ENCODE results near the gene C1QL1.

C1QL1 gene

GRCh38 chr17:44922136-44922535, 46.0 kb downstream of the C1QL1 start:
- no peak overlapping the region for H3K27ac ChIP-seq
- TF ChIP-seq ZFX (IDR thresholded peaks at IDR 0.05), result no peak
- TF ChIP-seq CTCF (conservative IDR thresholded peaks at IDR 0.05), result no peak

- H3K27ac ChIP-seq, result no peak overlapping the region
- no peak for TF ChIP-seq ZFX (IDR thresholded peaks at IDR 0.05)
- no peak for TF ChIP-seq CTCF (conservative IDR thresholded peaks at IDR 0.05)
These were observed 46.8 kb downstream of the C1QL1 start for GRCh38 chr17:44921122-44921882.

- no peak overlapping the region for H3K27ac ChIP-seq
- TF ChIP-seq CTCF (conservative IDR thresholded peaks at IDR 0.05) (no peak), ZFX (IDR thresholded peaks at IDR 0.05) (no peak)
These were observed 47.5 kb downstream of the C1QL1 start for GRCh38 chr17:44920565-44920940.

- TF ChIP-seq ZFX (IDR thresholded peaks at IDR 0.05) (no peak), CTCF (conservative IDR thresholded peaks at IDR 0.05) (peak; percentile 92)
- H3K27ac ChIP-seq, result no peak overlapping the region
These were observed 48.1 kb downstream of the C1QL1 start for GRCh38 chr17:44919885-44920564.

GRCh38 chr17:44919411-44919810, 48.7 kb downstream of the C1QL1 start:
- TF ChIP-seq CTCF (conservative IDR thresholded peaks at IDR 0.05), result no peak
- no peak for TF ChIP-seq ZFX (IDR thresholded peaks at IDR 0.05)
- no peak overlapping the region for H3K27ac ChIP-seq

- no peak overlapping the region for H3K27ac ChIP-seq
- no peak for TF ChIP-seq CTCF (conservative IDR thresholded peaks at IDR 0.05)
- no peak for TF ChIP-seq ZFX (IDR thresholded peaks at IDR 0.05)
These were observed 50.1 kb downstream of the C1QL1 start for GRCh38 chr17:44918006-44918405.

GRCh38 chr17:44917456-44917855, 50.6 kb downstream of the C1QL1 start:
- no peak overlapping the region for H3K27ac ChIP-seq
- TF ChIP-seq ZFX (IDR thresholded peaks at IDR 0.05), result no peak
- no peak for TF ChIP-seq CTCF (conservative IDR thresholded peaks at IDR 0.05)

Data from C4-2B (cell line).